ENCODE results near the gene MAG. TPM values are rescaled to one million over a fixed set of nuclear protein-coding genes. Genes with fewer than 3 reads are reported as not detected.

MAG gene
- total and polyA plus RNA-seq, 10 of the 15 experiments (the other 5 are each of a cell fraction or from before 2014, with no cell fraction given) = 0.03 to 0.82 (median 0.17) TPM; not detected in 2

- no peak for TF ChIP-seq NR2C1 (IDR thresholded peaks at IDR 0.05)
- no peak for TF ChIP-seq NFXL1 (IDR thresholded peaks at IDR 0.05; ENCODE audit: borderline replicate concordance)
These were observed 36.9 kb downstream of the MAG start, which contains the start of gene CD22 (continued) for GRCh38 chr19:35328851-35329285.

- H4K20me1 ChIP-seq (ENCODE audit: control insufficient read depth, insufficient read depth) = no peaks in the 10 kb centered on the region
- ChIA-PET CTCF (interaction anchor here (0.7 to 6.5 kb wide), 3 partner anchors 10 to 136 kb away, joined by 3 to 35 read pairs (median 3); no protein-coding TSS in a partner anchor), POLR2A (interaction anchor here (1.2 to 7.2 kb wide), 6 partner anchors 9 to 180 kb away, joined by 3 to 135 read pairs (median 5); partner anchors contain the start of gene FFAR1), SMC1A (ENCODE audit: uncharacterized antibody, unreplicated experiment) (interaction anchor here (1.0 to 9.8 kb wide), 8 partner anchors 10 to 137 kb away, joined by 3 to 152 read pairs (median 5); partner anchors contain the start of gene FFAR1), RAD21 (ENCODE audit: unreplicated experiment) (interaction anchor here (1.3 to 9.4 kb wide), 4 partner anchors 9 to 33 kb away, joined by 3 to 127 read pairs (median 29); partner anchors contain the start of gene FFAR1)
- intact Hi-C loops (cut with micrococcal nuclease; ENCODE audit: unreplicated experiment) = no loop called here
- peaks cover 0 to 4% of the 10 kb centered on the region in 2 experiments; a peak in 1 of 4 replicates for H3K36me3 ChIP-seq (ENCODE audit: control insufficient read depth in 2 of 2, insufficient read depth in 2 of 2, low read length in 1 of 2)
- ATAC-seq (peak; percentile 6), DNase-seq (ENCODE audit: low read depth, low spot score) (no peak), FAIRE-seq (no peak)
- 1% methylated on average over 4 of the region's 4 CpGs for WGBS (ENCODE audit: insufficient coverage, insufficient replicate concordance, low lambda C conversion rate, missing lambda C conversion rate)
- H3K9ac ChIP-seq (ENCODE audit: control insufficient read depth, insufficient read depth, low read length) = peak overlapping the region; percentile 82
- peaks cover 51% of the 10 kb centered on the region for H3K79me2 ChIP-seq (ENCODE audit: control insufficient read depth, insufficient read depth, low read length)
- in situ Hi-C loops (cut with MboI) = no loop called here
- TSS peak; percentile 76 for BruUV-seq (replicated peaks)
- H3K4me1 ChIP-seq (ENCODE audit: control insufficient read depth, insufficient read depth, low read length) = peaks cover 34% of the 10 kb centered on the region
- H2AFZ ChIP-seq (ENCODE audit: control insufficient read depth, low read depth, low read length) = no peak overlapping the region
- H3K27ac ChIP-seq (ENCODE audit: control insufficient read depth, insufficient read depth) = peak overlapping the region; percentile 93
- peak overlapping the region; percentile 92 for H3K4me3 ChIP-seq
- peak overlapping the region; percentile 96; the same call in 1 of the 2 replicates for H3K4me2 ChIP-seq (ENCODE audit: control insufficient read depth, insufficient read depth)
- no peaks in the 10 kb centered on the region for H3K27me3 ChIP-seq (replicated peaks in 1 of 2; ENCODE audit: control insufficient read depth in 2 of 2, insufficient read depth in 2 of 2, low read length in 1 of 2)
- no peaks in the 10 kb centered on the region for H3K9me3 ChIP-seq (replicated peaks; ENCODE audit: control insufficient read depth, insufficient read depth, low read length)
- TF ChIP-seq CEBPZ (IDR thresholded peaks at IDR 0.05; ENCODE audit: low read depth, low read length) (no peak), BMI1 (IDR thresholded peaks at IDR 0.05; ENCODE audit: borderline replicate concordance) (no peak), TCF7 (IDR thresholded peaks at IDR 0.05; ENCODE audit: borderline replicate concordance) (no peak), ZSCAN29 (IDR thresholded peaks at IDR 0.05) (no peak), GATAD2B (conservative IDR thresholded peaks at IDR 0.05; ENCODE audit: low read depth) (no peak), CUX1 (IDR thresholded peaks at IDR 0.05; ENCODE audit: insufficient replicate concordance, low read depth, low read length) (no peak), PBX3 (IDR thresholded peaks at IDR 0.05; ENCODE audit: insufficient replicate concordance, low read depth, low read length) (no peak), IKZF2 (IDR thresholded peaks at IDR 0.05) (no peak), TBL1XR1 (IDR thresholded peaks at IDR 0.05; ENCODE audit: low read depth, low read length) (no peak), RB1 (IDR thresholded peaks at IDR 0.05; ENCODE audit: borderline replicate concordance) (no peak), ZZZ3 (IDR thresholded peaks at IDR 0.05; ENCODE audit: control insufficient read depth, insufficient read length, low read depth) (no peak)
These were observed 37.4 kb downstream of the MAG start for GRCh38 chr19:35329323-35329722.

All from GM12878 (cell line).